ENCODE measurements around the gene RASGRF1. TPM values are rescaled to one million over a fixed set of nuclear protein-coding genes. Genes with fewer than 3 reads are reported as not detected.

The RASGRF1 gene
- total and polyA plus RNA-seq, 9 donors = 0.23 to 9.5 (median 1.0) TPM; not detected in 1

DNA sequence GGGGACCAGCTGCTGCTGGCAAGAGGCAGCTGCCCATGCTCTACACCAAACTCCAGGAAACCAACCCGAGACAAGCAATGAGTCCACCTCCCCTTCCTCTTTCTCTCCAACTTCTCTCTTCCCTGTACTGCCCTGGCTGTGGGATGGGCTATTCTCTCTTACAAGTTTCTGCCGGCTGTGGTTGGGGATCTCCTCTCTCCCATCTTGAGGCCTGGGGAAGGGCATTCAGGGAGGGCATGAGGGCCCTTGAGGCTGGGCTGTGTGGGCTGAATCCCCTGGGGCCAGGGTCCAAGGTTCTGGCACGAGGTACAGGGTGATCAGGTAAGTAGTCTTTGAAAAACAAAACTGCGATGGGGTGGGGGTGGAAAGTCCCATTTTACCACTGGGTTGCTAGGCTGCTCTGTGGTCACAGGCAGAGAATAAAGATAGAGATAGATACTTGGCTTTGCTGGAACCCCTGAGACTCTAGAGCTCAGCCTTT lies 113.4 kb downstream of the RASGRF1 start:
- no peaks in the 10 kb centered on the region for H3K9me3 ChIP-seq
- no peaks in the 10 kb centered on the region for H3K36me3 ChIP-seq
- H3K27me3 ChIP-seq = no peaks in the 10 kb centered on the region
- intact Hi-C loops (cut with DNase I) = no loop called here
- no peak for DNase-seq
- H3K27ac ChIP-seq = no peak overlapping the region
- 66 to 78% (median 67%) methylated on average over 4 of the region's 4 CpGs for WGBS, 3 donors
- H3K4me3 ChIP-seq = no peak overlapping the region
- TF ChIP-seq CTCF (IDR thresholded peaks at IDR 0.05) (no peak), EP300 (IDR thresholded peaks at IDR 0.05) (no peak), POLR2A (IDR thresholded peaks at IDR 0.05) (no peak)
- peaks cover 6% of the 10 kb centered on the region for H3K4me1 ChIP-seq (ENCODE audit: insufficient read depth)

DNA sequence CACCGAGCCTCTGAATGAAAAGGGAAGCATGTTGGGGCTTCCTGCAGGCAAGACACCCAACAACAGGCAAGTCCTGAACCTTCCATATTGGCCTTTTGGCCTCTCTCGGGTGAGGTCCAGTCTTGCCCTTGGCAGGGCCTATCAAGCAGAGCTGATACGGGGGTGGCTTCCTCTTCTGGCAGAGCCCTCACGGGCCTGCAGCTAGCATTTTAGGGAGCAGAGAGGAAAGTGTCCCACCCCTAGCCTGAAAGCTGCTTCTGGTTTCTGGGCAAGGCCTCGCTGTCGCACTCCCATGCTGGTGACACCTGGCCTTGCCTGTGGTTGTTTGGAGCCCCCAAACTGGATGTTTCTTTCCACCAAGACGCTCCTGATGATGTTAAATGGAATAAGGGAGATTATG lies 113.9 kb downstream of the RASGRF1 start:
- peaks cover 6% of the 10 kb centered on the region for H3K4me1 ChIP-seq (ENCODE audit: insufficient read depth)
- no peaks in the 10 kb centered on the region for H3K27me3 ChIP-seq
- H3K4me3 ChIP-seq = no peak overlapping the region
- H3K27ac ChIP-seq = no peak overlapping the region
- no peaks in the 10 kb centered on the region for H3K9me3 ChIP-seq
- whole genome bisulfite sequencing, 3 donors = 89 to 94% (median 90%) methylated on average over 7 of the region's 7 CpGs
- no peak for DNase-seq
- TF ChIP-seq POLR2A (IDR thresholded peaks at IDR 0.05) = no peak
- no peak for TF ChIP-seq EP300 (IDR thresholded peaks at IDR 0.05)
- no peak for TF ChIP-seq CTCF (IDR thresholded peaks at IDR 0.05)
- intact Hi-C loops (cut with DNase I) = no loop called here
- no peaks in the 10 kb centered on the region for H3K36me3 ChIP-seq

DNA sequence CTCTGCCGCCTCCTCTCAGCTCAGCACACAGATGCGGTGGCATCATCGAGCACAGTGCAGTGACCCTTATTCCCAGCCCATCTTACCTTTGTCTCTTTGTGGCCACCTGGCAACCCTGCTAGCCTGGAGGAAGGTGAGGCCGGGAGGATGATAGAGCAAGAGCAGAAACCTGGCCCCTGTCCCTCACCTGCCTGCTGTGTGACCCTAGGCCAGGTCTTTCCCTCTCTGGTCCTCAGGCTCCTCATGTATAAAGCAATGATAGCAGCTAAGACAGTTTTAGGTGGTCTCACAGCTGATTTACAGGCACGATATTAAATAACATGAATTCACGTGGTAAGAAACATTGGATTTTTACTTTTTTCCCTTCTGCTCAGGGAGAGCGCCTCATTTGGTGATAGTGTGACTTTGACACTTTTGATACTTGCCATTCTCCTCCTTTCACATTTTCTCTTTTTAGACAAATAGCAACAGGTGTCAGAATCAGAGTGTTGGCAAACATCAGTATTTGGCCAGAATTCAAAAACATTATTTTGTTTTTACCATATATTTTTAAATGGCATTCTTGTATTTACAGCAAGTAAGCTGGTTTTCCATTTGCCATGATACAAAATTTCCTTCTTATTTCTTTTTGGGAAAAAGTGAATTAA lies 116.2 kb downstream of the RASGRF1 start:
- H3K36me3 ChIP-seq = no peaks in the 10 kb centered on the region
- no peak overlapping the region for H3K27ac ChIP-seq
- WGBS, 3 donors = 89 to 90% (median 89%) methylated on average over 7 of the region's 7 CpGs
- intact Hi-C loops (cut with DNase I) = no loop called here
- peaks cover 10% of the 10 kb centered on the region for H3K4me1 ChIP-seq (ENCODE audit: insufficient read depth)
- no peak for TF ChIP-seq POLR2A (IDR thresholded peaks at IDR 0.05)
- no peak for TF ChIP-seq EP300 (IDR thresholded peaks at IDR 0.05)
- TF ChIP-seq CTCF (IDR thresholded peaks at IDR 0.05) = no peak
- no peak overlapping the region for H3K4me3 ChIP-seq
- no peak for DNase-seq
- H3K27me3 ChIP-seq = no peaks in the 10 kb centered on the region
- H3K9me3 ChIP-seq = no peaks in the 10 kb centered on the region

- no peaks in the 10 kb centered on the region for H3K27me3 ChIP-seq
- intact Hi-C loops (cut with DNase I) = no loop called here
- 55 to 60% (median 55%) methylated on average over 5 of the region's 5 CpGs for WGBS, 3 donors
- no peak for DNase-seq
- TF ChIP-seq EP300 (IDR thresholded peaks at IDR 0.05) = no peak
- no peak for TF ChIP-seq CTCF (IDR thresholded peaks at IDR 0.05)
- TF ChIP-seq POLR2A (IDR thresholded peaks at IDR 0.05) = no peak
- no peaks in the 10 kb centered on the region for H3K9me3 ChIP-seq
- peaks cover 6% of the 10 kb centered on the region for H3K4me1 ChIP-seq (ENCODE audit: insufficient read depth)
- H3K36me3 ChIP-seq = no peaks in the 10 kb centered on the region
- H3K27ac ChIP-seq = no peak overlapping the region
- H3K4me3 ChIP-seq = no peak overlapping the region
These were observed 120.8 kb downstream of the RASGRF1 start for GRCh38 chr15:78969687-78970349.

Measured in ovary (tissue), 9 donors.